Glomerular endothelial cell (primary cell): ENCODE measurements around the gene HOXA6. TPM values are rescaled to one million over a fixed set of nuclear protein-coding genes. Genes with fewer than 3 reads are reported as not detected.

Experiments used
- DNase-seq: peaks from one replicate; pipeline ENCODE4 v3.0.0-alpha.2; 2011; ENCODE audit warnings: low read depth, low spot score; ENCODE audit errors: extremely low read depth
- total RNA-seq: library from RNA; depleted of rRNA; stranded (reverse); fragments of >200 nt; gene quantifications from 2 replicates; pipeline ENCODE4 v1.2.3, GENCODE V29; 2015

Gene HOXA6
- total RNA-seq, 1 donor from 2014 or later: 3.9 TPM

DNA sequence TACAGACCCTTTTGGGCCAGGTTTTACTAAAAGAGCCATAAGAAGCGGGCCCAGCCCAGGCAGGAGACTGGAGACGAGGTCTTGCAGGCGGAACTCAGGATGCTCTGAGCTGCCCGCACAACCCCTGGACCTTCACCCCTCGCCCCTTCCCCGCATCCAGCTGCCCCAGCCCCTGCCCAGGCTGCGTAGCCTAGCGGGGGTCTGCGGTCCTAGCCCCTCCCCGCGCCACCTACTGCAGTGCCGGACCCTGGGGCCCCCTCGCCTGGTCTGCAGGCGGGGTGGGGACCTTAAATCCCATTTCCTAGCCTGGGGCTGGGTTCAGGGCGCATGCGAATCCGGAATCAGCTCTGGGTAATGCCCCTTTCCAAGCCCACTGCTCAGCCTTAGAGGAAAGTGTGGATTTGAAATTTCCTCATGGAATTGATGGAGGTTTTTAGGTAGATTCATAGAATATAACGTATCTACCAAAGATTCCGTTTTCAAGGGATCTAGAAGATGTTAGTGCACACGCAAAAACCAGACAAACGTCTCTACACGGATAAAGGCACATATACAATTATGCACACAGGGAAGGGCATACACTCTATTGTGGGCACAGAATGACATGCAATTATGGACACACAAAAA, 5.4 kb upstream of the HOXA6 start:
- DNase-seq: no peak

DNA sequence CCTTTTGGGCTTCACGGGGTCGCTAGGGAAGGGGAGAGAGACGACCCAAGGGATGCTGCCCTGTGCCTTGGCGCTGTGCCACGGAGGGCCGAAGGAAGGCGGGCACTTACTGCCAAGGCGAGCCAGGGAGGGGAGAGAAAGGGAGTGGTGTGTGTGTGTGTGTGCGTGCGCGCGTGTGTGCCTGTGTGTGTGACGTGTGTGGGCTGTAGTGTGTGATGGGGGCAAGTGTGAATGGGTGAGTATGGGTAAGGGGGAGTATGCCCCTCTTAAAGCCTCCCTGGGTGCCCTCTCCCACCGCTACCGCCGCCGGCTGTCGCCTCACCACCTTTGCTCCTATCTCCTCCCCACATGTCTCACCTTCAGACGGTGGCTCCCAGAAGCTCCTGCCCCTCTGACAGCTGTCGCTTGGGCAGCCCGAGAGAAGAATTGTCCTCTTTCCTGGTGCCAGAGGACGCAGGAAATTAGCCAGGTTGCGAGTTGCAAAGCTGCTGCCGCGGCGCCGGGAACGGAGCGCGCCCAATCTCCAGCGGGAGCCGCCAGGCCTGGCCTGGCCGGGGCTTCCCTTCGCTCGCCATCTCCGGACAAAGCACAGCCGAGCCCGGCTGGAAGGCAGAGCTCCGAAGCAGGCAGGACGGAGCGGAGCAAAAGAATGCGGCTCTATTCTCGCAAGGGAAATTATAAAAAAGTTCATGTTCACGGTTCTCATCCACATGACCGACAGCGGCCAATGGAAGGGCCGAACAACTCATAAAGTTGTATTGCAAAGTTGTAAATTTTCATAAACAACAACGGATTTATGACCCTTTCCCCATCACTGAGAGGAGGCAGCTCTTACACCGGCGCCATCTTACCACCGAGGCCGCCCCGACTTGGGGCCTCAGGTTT, 4.6 kb upstream of the HOXA6 start, which contains the start of gene HOXA3:
TSS of gene HOXA3 (minus strand) at position 653 of the 885 bp plus-strand sequence. CDS start 41,943 bp downstream, outside the sequence.
- no peak for DNase-seq

DNA sequence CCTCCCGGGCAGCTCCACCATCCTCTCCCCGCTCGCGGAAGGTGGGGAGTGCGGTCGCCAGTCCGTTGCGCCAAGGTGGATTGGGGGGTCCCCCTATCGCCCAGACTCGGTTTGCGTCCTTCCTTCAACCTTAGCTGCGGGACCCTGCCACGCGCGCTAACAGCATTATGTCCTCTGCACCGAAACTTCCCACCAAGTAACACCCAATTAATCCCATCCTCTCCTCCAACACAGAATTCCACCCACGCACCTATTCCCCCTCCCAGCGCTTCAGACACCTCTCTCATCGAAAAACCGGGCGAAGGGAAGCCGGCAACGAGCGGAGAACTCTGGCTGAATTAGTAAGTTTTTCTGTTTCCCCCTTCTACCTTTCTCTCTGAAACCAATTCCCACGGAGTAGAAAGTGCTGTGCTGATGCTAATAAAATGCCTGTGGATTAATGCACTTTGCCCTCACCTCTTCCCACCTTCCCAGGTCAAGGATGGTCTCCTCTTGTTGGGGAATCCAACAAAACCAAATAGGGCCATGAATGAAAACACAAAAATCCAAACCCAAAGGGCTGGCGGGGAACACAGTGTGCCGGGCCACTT, 3.9 kb upstream of the HOXA6 start:
- no peak for DNase-seq

DNA sequence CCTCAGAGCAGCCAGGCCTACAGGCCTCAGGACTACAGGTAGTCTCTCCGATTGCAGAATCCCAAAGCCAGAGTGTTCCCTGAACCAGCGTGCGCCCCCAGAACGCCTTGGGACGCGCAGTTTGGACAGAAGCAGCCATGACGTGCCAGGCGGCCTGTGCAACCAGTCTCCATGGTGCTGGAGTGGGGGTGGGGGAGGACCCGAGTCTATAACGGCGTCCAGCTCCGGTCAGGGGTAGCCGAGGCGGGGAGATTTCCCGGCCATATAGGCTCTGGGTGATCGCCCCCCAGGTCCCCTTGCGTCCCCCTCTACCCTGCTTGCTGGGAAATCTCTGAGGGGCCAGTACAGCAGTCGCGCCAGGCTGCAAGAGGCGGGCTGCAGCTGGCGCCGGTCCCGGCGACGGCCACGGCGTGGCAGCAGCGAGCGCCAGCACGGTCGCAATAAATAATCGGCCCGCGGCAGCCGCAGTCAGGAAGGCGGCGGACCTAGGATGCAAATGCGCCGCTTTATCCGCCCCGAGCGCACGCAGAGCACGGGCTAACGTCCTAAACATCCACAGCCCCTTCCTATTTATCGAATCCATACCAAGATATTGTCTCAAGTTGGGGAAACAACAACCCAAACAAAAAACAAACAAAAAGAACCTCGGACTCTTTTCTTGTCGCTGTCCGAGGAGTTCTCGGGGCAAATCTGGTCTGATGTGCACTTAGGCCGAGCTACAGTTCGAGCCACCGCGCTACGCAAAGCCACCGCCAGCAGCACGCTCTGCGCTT, 3.2 kb upstream of the HOXA6 start:
- no peak for DNase-seq

DNA sequence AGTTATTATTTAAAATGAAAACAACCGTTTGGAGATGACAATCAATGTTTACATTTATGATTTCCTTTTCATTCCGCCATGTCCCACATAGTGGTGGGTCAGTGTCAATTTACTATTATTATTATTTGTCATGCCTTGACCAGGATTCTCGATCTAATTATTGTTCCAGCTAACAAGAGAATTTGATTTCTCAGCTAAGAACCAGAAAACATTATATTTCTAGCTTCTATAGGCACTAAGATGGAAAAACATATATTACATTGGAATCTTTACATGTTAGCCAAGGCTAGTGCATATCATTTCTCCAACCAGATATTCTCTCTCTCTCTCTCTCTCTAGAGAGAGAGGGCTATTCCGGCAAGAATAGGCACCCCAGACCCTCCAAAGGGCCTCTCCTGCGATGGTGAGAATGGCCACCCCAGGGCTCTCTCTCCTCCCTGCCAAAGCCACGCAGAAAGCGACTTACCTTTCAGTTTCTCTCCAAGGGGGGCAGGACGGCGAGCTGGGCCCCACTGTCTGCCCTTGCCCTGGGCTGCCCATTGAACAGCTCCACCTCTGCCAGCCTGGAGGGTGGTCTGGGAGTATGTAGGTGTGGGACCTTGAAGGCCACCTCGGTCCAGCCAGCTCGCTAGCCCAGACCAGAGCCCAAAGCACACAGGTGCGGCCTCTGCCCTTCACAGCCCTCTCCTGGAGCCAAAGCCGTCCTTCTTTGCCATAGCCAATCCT, 2.4 kb upstream of the HOXA6 start:
- no peak for DNase-seq

DNA sequence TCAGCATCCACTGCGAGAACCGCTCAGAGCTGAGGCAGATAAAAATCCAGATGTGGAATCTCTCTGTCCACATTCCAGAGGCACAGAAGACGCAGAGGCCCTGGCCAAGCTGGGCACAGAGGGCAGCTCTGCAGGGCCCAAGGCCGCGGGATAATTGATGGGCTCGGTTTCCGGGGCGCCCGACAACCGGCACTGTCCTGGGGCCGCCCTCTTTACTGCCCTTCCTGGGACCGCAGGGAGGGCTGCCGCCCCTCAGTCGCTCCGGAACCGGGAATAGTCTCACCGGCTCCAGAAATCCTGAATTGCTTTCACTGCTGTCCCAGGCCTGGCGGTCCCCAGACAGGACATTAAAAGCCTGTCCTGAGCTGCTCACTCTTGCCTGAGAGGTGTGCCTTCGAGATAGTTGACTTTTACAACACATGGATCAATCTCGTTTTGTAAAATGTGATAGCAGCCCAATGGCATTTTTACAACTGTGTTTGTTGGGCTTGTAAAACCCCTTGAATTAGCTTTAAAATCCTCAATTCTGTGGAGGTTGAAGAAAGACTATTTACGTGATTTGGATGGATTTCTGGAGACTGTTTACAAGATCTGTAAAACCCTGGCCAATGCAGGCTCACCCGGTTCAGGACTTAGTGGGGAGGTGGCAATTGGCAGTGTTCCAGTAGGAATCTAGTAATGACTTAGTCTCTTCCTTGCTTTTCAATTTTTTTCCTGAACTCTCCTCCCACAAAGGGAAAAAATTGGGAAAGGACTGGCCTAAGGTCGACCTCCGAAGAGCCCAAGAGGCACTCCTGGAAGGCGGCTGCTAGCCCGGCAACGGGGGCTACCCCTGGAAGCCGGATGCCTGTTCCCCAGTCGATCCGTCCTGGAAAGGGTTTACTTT, 1.4 kb upstream of the HOXA6 start:
- no peak for DNase-seq

DNA sequence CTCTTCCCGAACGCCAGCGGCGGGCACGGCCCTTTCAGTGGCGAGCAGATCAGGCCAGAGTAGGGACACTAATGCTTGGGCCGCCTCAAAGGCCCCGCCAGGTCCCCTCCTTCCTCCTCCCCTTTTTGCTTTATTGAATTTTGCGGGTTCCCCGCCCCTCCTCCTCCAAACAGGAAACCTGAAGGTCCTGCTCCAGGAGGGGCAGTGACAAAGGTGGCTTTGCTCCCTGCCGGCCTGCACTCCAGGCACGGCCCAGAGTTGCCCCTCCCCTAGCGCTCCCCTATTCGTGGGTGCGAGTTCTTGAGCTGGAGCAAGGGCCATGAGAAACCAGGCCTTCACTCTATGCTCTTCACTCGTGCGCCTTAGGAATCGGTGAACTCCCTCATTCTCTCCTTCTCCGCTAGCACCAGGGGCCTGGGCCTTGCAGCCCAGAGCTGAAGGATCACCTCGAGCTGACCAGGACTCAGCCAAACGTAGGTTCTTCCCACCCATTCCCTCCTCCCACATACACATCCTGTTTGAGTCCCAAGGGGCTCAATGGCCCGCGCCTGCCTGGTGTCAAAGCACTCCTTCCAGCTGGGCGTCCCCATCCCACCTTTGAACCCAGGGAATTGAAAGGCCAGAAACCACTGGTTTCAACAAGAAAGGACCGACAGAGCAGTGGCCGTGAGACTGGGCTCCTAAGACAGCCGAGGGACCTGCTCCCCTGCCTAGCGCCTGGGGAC, 619 bp upstream of the HOXA6 start:
- no peak for DNase-seq

DNA sequence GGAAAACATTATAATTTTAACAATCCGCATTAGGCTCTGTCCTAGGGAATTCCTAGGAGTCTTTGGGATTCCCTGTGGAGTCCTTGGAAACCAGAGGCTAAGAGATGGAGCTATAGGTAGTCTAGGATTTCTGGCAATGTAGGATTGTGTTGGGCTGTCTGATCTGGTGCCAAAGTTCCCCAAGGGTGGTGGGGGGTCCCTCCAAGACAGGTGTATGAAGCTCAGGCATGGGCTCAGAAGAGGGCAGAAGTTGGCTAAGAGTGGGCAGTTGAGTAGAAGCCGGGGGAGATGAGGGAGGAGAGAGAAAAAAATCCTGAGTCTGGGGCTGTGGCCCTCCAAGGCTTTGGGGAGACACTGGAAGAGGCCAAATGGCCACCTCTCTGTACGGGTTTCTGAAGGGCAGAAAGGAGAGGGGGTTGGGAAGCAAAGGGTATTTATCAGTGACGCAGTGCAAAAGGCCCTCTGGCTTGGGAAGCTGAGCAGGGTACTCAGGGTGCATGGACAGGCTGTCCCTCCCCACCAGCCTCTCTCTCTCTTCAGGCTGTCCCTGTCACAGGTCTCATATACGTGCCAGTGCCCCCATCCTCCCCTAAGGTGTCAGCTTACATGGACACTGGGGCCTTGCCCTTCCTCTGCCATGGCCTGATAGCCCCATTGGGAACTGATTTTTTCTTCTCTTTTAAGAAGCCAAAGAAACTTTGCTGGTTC, 929 bp downstream of the HOXA6 start:
- DNase-seq: no peak

DNA sequence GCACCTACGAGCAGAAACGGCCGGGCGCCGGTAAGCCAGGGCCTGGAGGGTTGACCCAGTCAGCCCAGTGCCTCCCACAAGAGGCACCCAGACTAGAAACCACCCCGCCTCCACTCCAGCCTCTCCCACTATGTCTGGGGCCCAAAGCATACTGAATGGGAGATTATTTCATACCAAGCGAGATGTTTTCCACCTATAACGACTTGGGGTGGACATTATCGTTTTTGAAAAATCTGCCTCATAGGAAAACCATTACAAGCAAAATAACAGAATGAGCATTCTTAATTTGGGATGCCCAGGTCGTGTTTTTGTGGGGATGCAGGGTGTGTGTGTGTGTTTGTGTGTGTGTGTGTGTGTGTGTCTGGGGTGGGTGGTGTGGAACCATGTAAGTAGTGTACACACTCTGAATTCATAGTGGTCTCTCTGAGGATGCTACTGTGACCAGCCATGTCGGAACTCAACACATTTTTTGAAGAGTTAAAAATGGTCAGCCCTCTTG, 1.6 kb downstream of the HOXA6 start:
- DNase-seq: no peak

DNA sequence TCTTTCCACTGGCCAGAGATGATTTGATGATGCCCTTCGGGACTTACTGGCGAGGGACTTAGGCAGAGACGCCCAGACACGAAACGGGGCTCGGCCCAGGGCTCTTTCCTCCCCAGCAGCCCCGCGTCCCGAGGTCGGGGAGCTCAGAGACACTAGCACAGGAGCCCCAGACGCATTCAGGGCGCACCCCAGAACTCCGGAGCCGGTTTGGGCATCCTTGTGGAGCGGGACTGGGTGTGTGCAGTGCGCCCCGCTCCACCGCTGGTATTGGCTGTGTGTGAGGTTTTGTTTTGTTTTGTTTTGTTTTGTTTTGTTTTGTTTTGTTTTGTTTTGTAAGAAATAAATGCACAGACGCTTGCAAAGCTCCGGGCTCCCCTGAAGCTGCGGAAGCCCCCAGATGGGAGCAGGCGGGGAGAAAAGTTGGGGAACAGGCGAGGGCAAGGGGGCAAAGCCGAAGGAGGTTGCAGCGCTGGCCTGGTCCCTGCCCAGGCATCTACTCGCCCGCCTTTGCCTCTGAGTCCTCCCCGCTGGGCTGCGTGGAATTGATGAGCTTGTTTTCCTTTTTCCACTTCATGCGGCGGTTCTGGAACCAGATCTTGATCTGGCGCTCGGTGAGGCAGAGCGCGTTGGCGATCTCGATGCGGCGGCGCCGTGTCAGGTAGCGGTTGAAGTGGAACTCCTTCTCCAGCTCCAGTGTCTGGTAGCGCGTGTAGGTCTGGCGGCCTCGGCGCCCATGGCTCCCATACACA, 2.2 kb downstream of the HOXA6 start:
- DNase-seq: no peak

DNA sequence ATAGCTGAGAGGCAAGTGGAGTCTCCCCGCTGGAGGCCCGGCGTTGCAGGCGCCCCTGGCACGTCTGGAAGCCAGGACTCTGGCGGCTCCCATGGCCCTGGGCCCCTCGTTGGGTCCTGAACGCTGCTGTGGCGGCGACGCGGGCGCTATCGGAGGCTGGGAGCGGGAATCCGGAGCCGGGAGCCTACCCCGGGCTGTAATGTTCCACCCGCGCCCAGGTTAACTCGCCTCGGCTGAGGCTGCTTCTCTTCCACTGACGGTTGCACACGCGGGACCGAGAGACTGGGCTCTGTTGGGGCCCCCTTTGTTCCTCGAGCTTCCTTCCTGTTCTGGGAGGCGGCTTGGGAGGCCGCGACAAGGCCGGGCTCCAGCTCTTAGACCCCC, 2.8 kb downstream of the HOXA6 start:
- no peak for DNase-seq

DNA sequence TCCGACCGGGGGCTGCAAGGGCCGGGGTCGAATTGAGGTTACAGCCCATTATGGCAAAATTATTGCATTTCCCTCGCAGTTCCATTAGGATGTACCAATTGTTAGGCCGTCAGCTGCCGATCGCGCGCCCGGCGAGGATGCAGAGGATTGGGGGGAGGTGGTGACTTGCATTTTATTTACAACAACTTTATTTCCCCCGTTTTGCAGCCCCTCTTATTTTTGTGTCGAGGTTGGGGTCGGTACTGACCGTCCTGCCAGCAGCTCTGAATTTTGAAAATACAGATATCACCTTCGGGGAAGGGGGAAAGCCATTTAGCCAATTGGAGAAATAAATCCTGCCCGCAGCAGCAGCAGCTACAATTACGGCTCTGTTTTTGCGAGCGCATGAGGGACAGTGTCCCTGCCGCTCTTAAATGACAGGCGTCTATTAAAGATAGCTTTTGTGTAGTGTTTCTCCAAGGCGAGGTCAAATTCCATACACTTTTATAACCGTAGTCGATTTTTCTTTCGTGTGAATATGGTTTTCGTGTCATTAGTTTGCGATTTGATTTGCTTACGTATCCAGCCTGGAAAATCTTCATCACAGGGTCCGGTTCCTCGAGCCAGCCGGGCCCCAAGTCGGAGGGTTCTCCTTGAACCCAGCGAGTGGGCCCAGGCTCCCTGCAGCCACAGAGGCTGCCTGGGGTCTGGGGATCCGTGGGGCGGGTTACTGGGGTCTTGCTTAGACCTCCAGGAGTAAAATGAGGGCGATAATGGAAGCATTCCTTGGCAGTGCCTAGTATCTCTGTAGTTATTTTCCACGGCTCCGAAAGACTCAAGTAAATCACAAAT, 3.4 kb downstream of the HOXA6 start:
- no peak for DNase-seq

DNA sequence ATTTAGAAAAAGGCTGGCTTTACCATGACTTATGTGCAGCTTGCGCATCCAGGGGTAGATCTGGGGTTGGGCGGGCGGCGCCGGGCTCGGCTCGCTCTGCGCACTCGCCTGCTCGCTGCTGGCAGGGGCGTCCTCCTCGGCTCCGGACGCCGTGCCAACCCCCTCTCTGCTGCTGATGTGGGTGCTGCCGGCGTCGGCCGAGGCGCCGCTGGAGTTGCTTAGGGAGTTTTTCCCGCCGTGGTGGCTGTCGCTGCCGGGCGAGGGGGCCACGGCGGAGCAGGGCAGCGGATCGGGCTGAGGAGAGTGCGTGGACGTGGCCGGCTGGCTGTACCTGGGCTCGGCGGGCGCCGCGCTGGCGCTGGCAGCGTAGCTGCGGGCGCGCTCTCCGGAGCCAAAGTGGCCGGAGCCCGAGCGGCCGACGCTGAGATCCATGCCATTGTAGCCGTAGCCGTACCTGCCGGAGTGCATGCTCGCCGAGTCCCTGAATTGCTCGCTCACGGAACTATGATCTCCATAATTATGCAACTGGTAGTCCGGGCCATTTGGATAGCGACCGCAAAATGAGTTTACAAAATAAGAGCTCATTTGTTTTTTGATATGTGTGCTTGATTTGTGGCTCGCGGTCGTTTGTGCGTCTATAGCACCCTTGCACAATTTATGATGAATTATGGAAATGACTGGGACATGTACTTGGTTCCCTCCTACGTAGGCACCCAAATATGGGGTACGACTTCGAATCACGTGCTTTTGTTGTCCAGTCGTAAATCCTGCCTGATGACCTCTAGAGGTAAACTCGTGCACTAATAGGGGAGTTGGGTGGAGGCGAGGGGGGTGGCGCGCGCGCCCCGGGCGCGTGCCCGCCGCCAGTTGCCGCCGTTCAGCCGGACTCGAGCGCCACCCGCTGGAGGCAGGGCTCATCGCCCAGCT, 4.3 kb downstream of the HOXA6 start, which contains the start of gene HOXA5:
TSS of gene HOXA5 (minus strand) at position 659 of the 927 bp plus-strand sequence. CDS start at position 585, 74 bp downstream.
- peak; percentile 87 for DNase-seq

DNA sequence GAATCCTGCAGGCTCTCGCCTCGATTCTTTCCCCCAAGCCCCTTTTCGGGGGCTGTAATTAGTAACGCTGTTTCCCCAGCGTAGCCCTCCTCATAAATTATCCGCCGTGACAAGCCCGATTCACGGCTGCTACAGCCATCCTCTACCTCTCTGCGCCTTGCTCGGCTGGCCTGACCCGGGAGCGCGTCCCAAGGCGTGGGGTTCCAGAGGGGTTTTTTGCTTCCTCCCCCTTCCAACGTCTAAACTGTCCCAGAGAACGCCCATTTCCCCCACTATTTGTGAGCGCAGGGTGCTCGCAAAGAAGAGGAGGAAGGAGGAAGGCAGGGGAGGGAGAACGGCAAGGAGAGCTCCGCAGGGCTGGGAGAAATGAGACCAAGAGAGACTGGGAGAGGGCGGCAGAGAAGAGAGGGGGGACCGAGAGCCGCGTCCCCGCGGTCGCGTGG, 5.0 kb downstream of the HOXA6 start:
- no peak for DNase-seq
